Cardiac fibroblast (primary cell): ENCODE data around the gene GRIN1.

Experiments used
- DNase-seq, 2 donors: peaks; one replicate each; pipeline versions ENCODE4 v3.0.0 to v3.0.0-alpha.2; 2010; ENCODE audit warnings: low read depth in 2 of 2
- H3K4me3 ChIP-seq, 2 donors: replicated peaks in 1 of 2; 1 replicate in 1 of 2; 2 replicates in 1 of 2; pipeline ENCODE4 v1.5.1; 2011; ENCODE audit warnings: low read depth in 2 of 2, low read length in 2 of 2, mild to moderate bottlenecking in 2 of 2, moderate library complexity in 1 of 2
- TF ChIP-seq, protein P1 (sequence below): IDR thresholded peaks from one replicate; pipeline ENCODE4 v1.5.1; 2011; ENCODE audit warnings: low read depth, mild to moderate bottlenecking, low read length, inconsistent platforms

The GRIN1 gene

DNA sequence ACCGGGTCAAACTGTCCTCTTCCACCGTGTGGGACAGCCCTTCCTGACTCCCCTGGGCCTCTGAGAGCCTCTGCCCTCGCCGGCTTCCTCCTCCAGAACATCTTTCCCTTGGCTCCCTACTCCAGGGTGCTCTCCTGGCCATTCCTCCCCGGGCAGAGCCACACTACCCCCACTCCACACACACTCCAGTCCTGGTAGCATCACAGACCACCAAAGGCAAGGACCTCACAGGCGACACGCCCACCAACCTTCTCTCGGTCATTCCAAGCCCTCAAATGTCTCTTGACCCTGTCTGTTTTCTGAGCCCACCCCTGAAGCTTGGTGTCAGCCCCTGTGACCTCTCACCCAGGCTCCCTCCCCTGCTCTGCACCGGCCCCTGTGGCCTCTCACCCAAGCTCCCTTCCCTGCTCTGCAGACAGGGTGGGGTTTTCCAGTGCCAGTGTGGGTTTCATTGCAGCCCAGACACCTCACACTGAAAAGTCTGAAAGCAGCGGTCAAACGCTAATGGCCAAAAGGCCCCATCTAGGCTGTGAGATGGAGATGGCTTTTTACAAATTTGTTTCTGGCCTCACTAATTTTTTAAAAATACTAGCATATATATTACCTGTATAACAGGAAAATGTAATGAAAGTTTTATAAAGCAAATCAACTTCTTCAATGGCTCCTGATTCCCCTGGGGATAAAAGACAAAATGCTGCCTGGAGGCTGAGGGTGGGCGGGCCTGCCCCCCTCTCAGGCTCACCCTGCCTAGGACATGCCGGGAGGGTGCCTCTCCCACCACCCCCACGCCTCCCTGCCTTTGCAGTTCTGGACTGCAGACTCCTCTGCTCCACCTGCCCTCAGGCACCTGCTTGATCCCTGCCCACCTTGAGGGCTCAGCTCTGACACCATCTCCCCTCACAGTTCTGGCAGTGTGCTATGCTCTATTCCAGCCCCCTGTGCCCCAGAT is 20.4 kb downstream of the GRIN1 start:
- no peak for DNase-seq
- TF ChIP-seq, protein P1, sequence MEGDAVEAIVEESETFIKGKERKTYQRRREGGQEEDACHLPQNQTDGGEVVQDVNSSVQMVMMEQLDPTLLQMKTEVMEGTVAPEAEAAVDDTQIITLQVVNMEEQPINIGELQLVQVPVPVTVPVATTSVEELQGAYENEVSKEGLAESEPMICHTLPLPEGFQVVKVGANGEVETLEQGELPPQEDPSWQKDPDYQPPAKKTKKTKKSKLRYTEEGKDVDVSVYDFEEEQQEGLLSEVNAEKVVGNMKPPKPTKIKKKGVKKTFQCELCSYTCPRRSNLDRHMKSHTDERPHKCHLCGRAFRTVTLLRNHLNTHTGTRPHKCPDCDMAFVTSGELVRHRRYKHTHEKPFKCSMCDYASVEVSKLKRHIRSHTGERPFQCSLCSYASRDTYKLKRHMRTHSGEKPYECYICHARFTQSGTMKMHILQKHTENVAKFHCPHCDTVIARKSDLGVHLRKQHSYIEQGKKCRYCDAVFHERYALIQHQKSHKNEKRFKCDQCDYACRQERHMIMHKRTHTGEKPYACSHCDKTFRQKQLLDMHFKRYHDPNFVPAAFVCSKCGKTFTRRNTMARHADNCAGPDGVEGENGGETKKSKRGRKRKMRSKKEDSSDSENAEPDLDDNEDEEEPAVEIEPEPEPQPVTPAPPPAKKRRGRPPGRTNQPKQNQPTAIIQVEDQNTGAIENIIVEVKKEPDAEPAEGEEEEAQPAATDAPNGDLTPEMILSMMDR = no peak
- H3K4me3 ChIP-seq = no peak overlapping the region

DNA sequence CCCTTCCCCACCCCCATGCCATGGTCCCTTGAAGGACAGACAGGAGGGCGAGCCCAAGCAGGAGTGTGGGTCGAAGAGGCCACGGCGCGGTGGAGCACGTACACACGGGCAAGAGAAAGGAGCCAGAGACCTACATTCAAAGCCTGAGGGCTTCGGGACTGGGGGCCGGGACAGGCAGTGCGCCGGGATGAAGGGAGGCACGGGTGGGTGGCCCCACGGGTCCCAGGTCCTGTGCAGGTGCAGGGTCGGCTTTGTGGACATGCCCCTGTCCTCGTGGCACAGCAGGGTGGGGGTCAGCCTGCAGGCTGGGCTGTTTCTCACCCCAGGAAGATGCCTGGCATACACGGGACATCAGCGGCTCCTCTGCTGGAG is 21.1 kb downstream of the GRIN1 start:
- no peak overlapping the region for H3K4me3 ChIP-seq
- no peak for DNase-seq
- TF ChIP-seq, protein P1 = no peak

DNA sequence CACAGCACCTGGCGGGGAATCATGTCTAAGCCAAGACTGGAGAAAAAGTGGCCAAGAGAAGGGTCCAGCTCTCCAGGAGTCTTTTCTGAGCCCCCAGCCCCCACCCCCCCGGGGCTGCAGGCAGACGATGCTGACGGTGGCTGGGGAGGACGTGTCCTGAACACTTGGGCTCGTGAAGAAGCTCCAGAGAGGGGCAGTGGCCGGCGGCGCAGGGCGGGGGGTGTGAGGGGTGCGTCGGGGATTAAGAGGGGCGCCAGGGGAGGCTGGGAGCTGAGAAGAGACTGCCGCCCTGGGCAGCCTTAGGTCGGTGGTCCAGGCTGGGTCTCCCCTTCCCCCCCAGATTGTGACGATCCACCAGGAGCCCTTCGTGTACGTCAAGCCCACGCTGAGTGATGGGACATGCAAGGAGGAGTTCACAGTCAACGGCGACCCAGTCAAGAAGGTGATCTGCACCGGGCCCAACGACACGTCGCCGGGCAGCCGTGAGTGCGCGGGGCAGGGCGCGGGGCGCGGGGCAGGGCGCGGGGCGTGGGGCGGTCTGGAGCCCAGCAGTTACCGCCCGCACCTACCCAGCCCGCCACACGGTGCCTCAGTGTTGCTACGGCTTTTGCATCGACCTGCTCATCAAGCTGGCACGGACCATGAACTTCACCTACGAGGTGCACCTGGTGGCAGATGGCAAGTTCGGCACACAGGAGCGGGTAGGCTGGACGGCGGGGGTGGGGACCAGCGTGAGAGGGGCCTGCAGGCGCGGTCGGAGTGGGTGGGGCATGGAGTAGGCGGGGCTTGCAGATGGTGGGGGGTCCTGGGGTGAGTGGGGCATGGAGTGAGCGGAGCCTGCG is 22.0 kb downstream of the GRIN1 start:
- TF ChIP-seq, protein P1 = no peak
- no peak for DNase-seq
- H3K4me3 ChIP-seq = no peak overlapping the region

DNA sequence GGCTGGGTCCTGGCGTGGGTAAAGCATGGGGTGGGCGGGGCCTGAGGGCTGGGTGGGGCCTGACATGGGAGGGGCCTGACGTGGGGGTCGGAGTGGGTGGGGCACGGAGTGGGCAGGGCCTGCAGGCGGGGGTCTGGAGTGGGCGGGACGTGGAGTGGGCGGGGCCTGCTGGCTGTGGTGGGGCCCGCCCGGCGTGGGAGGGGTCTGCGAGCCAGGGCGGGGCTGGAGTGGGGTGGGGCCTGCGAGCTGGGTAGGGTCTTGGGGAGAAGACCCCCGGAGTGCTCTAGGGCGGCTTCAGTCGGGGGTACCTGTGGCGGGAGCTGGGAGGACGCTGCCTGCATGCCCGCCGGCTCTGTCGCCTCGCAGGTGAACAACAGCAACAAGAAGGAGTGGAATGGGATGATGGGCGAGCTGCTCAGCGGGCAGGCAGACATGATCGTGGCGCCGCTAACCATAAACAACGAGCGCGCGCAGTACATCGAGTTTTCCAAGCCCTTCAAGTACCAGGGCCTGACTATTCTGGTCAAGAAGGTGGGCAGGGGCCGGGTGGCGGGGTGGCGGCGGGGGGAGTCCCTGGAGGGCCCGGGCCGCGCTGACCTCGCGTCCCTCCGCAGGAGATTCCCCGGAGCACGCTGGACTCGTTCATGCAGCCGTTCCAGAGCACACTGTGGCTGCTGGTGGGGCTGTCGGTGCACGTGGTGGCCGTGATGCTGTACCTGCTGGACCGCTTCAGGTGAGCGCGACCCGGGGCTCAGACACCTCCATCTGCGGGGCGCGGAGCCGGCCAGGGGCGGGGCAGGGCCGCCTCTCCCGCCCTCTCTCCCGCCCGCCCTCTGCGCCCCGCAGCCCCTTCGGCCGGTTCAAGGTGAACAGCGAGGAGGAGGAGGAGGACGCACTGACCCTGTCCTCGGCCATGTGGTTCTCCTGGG is 22.9 kb downstream of the GRIN1 start:
- DNase-seq = no peak
- TF ChIP-seq, protein P1 = no peak
- no peak overlapping the region for H3K4me3 ChIP-seq

DNA sequence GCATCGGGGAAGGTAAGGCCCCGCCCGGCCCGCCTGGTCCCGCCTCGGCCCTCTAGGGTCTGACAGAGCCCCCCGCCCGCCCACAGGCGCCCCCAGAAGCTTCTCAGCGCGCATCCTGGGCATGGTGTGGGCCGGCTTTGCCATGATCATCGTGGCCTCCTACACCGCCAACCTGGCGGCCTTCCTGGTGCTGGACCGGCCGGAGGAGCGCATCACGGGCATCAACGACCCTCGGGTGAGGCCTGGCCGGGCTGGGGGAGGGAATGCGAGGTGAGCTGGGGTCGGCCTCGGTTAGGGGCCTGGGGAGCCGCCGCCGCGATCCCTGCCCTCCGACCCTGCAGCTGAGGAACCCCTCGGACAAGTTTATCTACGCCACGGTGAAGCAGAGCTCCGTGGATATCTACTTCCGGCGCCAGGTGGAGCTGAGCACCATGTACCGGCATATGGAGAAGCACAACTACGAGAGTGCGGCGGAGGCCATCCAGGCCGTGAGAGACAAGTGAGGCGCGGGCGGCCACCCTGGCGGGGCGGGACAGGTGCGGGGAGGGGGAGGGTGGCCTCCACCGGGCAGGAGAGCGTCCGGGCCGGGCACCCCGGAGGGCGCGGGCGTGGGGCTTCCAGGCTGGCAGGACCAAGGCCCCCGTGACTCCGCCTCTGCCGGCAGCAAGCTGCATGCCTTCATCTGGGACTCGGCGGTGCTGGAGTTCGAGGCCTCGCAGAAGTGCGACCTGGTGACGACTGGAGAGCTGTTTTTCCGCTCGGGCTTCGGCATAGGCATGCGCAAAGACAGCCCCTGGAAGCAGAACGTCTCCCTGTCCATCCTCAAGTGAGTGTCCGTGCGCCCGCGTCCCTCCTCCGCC is 23.8 kb downstream of the GRIN1 start:
- peak overlapping the region; percentile 21 to 41 for H3K4me3 ChIP-seq
- TF ChIP-seq, protein P1 = no peak
- peak; percentile 13 to 33 for DNase-seq
